Retinal pigment epithelial cell (primary cell): ENCODE data around the gene FBLN2.

ENCODE experiments used
- DNase-seq: peaks from one replicate; pipeline ENCODE4 v3.0.0-alpha.2; 2010; ENCODE audit warnings: low read depth
- H3K4me3 ChIP-seq: 2 replicates; pipeline ENCODE4 v1.5.1; 2011; ENCODE audit warnings: mild to moderate bottlenecking, low read length, control low read depth, moderate library complexity
- TF ChIP-seq, protein P1 (sequence below): conservative IDR thresholded peaks from 2 replicates; pipeline ENCODE4 v1.5.1; 2011; ENCODE audit warnings: low read depth, low read length, control low read depth, inconsistent platforms

The FBLN2 gene

GRCh38 chr3:13617097-13617738, 68.3 kb downstream of the FBLN2 start:
- DNase-seq: no peak
- TF ChIP-seq, protein P1, sequence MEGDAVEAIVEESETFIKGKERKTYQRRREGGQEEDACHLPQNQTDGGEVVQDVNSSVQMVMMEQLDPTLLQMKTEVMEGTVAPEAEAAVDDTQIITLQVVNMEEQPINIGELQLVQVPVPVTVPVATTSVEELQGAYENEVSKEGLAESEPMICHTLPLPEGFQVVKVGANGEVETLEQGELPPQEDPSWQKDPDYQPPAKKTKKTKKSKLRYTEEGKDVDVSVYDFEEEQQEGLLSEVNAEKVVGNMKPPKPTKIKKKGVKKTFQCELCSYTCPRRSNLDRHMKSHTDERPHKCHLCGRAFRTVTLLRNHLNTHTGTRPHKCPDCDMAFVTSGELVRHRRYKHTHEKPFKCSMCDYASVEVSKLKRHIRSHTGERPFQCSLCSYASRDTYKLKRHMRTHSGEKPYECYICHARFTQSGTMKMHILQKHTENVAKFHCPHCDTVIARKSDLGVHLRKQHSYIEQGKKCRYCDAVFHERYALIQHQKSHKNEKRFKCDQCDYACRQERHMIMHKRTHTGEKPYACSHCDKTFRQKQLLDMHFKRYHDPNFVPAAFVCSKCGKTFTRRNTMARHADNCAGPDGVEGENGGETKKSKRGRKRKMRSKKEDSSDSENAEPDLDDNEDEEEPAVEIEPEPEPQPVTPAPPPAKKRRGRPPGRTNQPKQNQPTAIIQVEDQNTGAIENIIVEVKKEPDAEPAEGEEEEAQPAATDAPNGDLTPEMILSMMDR: no peak
- H3K4me3 ChIP-seq: no peak overlapping the region

GRCh38 chr3:13617981-13618380, 69.1 kb downstream of the FBLN2 start:
- TF ChIP-seq, protein P1: no peak
- DNase-seq: no peak
- no peak overlapping the region for H3K4me3 ChIP-seq

DNA sequence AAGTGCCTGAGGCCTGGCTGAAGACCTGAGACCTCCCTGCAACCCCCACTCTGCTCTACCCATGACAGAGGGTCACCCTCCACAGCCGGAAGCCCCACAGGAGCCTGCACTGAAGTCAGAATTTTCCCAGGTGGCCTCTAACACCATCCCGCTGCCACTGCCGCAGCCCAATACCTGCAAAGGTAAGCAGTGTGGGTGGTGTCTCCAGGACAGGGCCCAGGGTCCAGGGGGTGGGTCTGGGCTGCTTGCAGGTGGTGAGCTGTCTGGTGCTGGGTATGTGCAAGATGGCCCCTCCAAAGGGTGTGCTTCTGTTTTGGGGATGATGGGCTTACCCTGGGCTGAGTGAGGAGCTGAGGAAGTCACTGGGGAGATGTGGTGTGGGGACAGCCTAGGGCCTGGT, 69.9 kb downstream of the FBLN2 start:
- H3K4me3 ChIP-seq: no peak overlapping the region
- TF ChIP-seq, protein P1: no peak
- DNase-seq: no peak

GRCh38 chr3:13619661-13620230, 70.8 kb downstream of the FBLN2 start:
- DNase-seq: no peak
- no peak overlapping the region for H3K4me3 ChIP-seq
- TF ChIP-seq, protein P1: no peak

DNA sequence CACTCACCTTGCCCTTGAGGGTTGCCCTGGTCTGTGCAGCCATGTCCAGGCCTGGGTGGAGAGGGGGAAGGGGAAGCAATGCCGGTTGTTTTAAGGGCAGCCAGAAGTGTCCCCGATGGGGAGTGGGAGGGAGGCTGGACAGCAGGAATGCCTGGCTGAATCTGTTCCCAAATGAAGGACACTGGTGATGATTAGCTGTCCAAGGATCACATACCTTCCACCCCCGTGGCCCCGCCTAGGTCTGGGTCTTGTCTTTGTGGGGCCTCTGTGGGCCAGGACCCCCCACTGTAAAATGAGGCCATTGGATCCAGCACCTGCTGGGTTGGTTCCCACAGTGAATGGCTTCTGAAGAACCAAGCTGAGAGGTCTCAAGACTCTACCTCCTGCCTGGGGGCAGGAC, 71.4 kb downstream of the FBLN2 start:
- TF ChIP-seq, protein P1: no peak
- no peak for DNase-seq
- H3K4me3 ChIP-seq: no peak overlapping the region

DNA sequence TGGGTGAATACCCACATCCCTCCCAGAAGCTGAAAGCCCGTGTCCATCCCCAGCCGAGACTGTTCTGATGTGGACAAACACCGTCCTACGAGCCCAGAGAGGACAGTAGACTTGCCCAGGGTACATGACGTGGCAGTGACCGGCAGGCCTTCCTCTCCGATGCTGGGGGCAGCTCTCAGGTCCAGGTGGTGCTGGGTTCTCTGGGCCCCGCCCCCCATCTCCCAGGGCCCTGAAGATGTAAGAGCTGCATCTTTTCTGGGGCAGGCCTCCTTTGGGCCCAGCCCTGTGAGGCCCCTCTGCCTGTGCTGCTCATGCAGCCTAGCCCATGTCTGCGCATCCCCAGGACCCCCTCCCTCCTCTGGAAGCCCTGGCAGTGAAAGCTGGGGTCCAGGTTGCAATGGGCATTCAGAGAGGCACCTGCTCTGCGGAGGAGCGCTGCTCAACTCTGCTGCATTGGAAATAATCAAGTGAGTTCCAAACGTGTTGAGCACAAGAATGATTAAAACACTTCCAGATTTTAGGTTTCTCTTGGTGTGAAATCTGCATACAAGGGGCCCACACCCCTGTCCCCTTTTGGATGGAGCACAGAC, 71.9 kb downstream of the FBLN2 start:
- TF ChIP-seq, protein P1: no peak
- no peak overlapping the region for H3K4me3 ChIP-seq
- no peak for DNase-seq
